Cardiac muscle cell (in vitro differentiated cells and primary cell): Measurements from ENCODE around the gene SSX4. TPM values are rescaled to one million over a fixed set of nuclear protein-coding genes. Genes with fewer than 3 reads are reported as not detected.
"Not testable (repeated sequence)": the region's sequence is repeated elsewhere in the genome, so short reads cannot be mapped to it uniquely, and the experiment has no call there.

ENCODE experiments used
- DNase-seq, 2 donors: peaks; one replicate each; pipeline versions ENCODE4 v3.0.0 to v3.0.0-alpha.2; 2010 to 2017; ENCODE audit warnings: low read depth in 1 of 2, low spot score in 1 of 2
- H3K27ac ChIP-seq: fragments of 200-600 bp; sonication (generic); 2 replicates; pipeline ENCODE4 v1.5.1; 2016
- H3K27me3 ChIP-seq: fragments of 200-600 bp; sonication (generic); 2 replicates; pipeline ENCODE4 v1.6.0; 2016; ENCODE audit warnings: control low read depth
- H3K36me3 ChIP-seq: fragments of 200-600 bp; sonication (generic); 2 replicates; pipeline ENCODE4 v1.5.1; 2016; ENCODE audit warnings: control low read depth
- H3K4me1 ChIP-seq: fragments of 200-600 bp; sonication (generic); 2 replicates; pipeline ENCODE4 v1.8.1; 2017; ENCODE audit warnings: low read depth, mild to moderate bottlenecking, mixed run types
- H3K4me3 ChIP-seq: fragments of 200-600 bp; sonication (generic); 2 replicates; pipeline ENCODE4 v1.5.1; 2016; ENCODE audit warnings: mild to moderate bottlenecking
- H3K9me3 ChIP-seq: fragments of 200-600 bp; sonication (generic); 2 replicates; pipeline ENCODE4 v1.5.1; 2017; ENCODE audit warnings: low read depth, mild to moderate bottlenecking, control low read depth
- polyA plus RNA-seq: library from polyadenylated mRNA; unstranded; fragments of >200 nt; fragmentation: Nextera tagmentation; extraction: Ambion mirVana; gene quantifications from 2 replicates; pipeline ENCODE4 v1.2.1, GENCODE V29; 2016
- total RNA-seq: library from RNA; depleted of rRNA; stranded (reverse); fragments of >200 nt; gene quantifications from 2 replicates; pipeline ENCODE4 v1.2.3, GENCODE V29; 2016

SSX4 gene
- total and polyA plus RNA-seq, 2 experiments from 2014 or later: not detected

DNA sequence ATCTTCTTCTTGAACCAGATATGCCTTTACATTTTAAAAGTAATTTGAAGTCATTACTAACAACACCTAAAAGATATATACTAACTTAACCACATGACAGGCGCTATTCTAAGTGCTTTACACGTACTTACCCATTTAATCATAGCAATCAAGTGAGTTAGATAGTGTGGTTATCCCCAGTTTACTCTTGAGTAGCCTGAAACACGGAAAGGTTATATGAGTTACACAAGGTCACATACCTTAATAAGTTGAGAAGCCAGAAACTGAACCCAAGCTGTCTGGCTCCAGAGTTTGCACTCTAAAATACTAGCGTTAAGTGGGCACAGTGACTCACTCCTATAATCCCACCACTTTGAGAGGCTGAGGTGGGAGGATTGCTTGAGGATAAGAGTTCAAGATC lies 46.8 kb downstream of the SSX4 start:
- H3K4me1 ChIP-seq, H3K27me3 ChIP-seq, H3K36me3 ChIP-seq, H3K27ac ChIP-seq, DNase-seq, H3K4me3 ChIP-seq, H3K9me3 ChIP-seq: not testable (repeated sequence)

DNA sequence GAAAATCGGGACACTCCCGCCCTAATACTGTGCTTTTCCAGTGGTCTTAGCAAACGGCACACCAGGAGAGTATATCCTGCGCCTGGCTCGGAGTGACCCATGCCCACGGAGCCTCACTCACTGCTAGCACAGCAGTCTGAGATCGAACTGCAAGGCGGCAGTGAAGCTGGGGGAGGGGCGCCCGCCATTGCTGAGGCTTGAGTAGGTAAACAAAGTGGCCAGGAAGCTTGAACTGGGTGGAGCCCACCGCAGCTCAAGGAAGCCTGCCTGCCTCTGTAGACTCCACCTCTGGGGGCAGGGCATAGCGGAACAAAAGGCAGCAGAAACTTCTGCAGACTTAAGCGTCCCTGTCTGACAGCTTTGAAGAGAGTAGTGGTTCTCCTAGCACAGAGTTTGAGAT lies 50.4 kb downstream of the SSX4 start:
- H3K9me3 ChIP-seq, H3K27me3 ChIP-seq, H3K27ac ChIP-seq, H3K36me3 ChIP-seq, H3K4me3 ChIP-seq, H3K4me1 ChIP-seq, DNase-seq: not testable (repeated sequence)

Other genes with a start within 250 kb of the SSX4 start
- not detected in 2 replicates for gene SSX5, start 186.7 kb upstream of the SSX4 start, total RNA-seq
- gene SSX5, start 186.7 kb upstream of the SSX4 start, polyA plus RNA-seq: not detected in 2 replicates
- gene SSX1, start 128.1 kb upstream of the SSX4 start, total RNA-seq: not detected in 2 replicates
- not detected in 2 replicates for gene SSX1, start 128.1 kb upstream of the SSX4 start, polyA plus RNA-seq
- gene SSX3, start 26.8 kb upstream of the SSX4 start, total RNA-seq: not detected in 2 replicates
- gene SSX3, start 26.8 kb upstream of the SSX4 start, polyA plus RNA-seq: not detected in 2 replicates
- gene SSX4B, start 28.4 kb downstream of the SSX4 start, total RNA-seq: not detected in 2 replicates
- gene SSX4B, start 28.4 kb downstream of the SSX4 start, polyA plus RNA-seq: not detected in 2 replicates
- gene SLC38A5, start 86.7 kb downstream of the SSX4 start, total RNA-seq: 1.6 TPM in 1 of 2 replicates, not detected in the other
- 0.16 TPM in 1 of 2 replicates, not detected in the other for gene SLC38A5, start 86.7 kb downstream of the SSX4 start, polyA plus RNA-seq
- 34.8 and 40.5 TPM in 2 replicates for gene FTSJ1, start 92.7 kb downstream of the SSX4 start, total RNA-seq
- gene FTSJ1, start 92.7 kb downstream of the SSX4 start, polyA plus RNA-seq: 36.8 and 42.4 TPM in 2 replicates
- gene PORCN, start 125.5 kb downstream of the SSX4 start, total RNA-seq: 24.2 and 29.2 TPM in 2 replicates
- 13.3 and 20.1 TPM in 2 replicates for gene PORCN, start 125.5 kb downstream of the SSX4 start, polyA plus RNA-seq
- gene EBP, start 138.3 kb downstream of the SSX4 start, total RNA-seq: 74.5 and 141 TPM in 2 replicates
- gene EBP, start 138.3 kb downstream of the SSX4 start, polyA plus RNA-seq: 100 and 159 TPM in 2 replicates
- 11.0 and 17.5 TPM in 2 replicates for gene TBC1D25, start 156.2 kb downstream of the SSX4 start, total RNA-seq
- gene TBC1D25, start 156.2 kb downstream of the SSX4 start, polyA plus RNA-seq: 9.9 and 18.1 TPM in 2 replicates
- 47.8 and 70.8 TPM in 2 replicates for gene RBM3, start 190.9 kb downstream of the SSX4 start, total RNA-seq
- gene RBM3, start 190.9 kb downstream of the SSX4 start, polyA plus RNA-seq: 45.2 and 65.7 TPM in 2 replicates
- gene WDR13, start 214.0 kb downstream of the SSX4 start, total RNA-seq: 151 and 205 TPM in 2 replicates
- 150 and 168 TPM in 2 replicates for gene WDR13, start 214.0 kb downstream of the SSX4 start, polyA plus RNA-seq